ENCODE data around the gene FAR2. TPM values are rescaled to one million over a fixed set of nuclear protein-coding genes. Genes with fewer than 3 reads are reported as not detected.
A peak's percentile ranks its signal among the peaks of the same experiment; 100 is the strongest.

FAR2 gene
- total RNA-seq, 2 experiments from 2014 or later = 12.6 to 13.6 TPM

DNA sequence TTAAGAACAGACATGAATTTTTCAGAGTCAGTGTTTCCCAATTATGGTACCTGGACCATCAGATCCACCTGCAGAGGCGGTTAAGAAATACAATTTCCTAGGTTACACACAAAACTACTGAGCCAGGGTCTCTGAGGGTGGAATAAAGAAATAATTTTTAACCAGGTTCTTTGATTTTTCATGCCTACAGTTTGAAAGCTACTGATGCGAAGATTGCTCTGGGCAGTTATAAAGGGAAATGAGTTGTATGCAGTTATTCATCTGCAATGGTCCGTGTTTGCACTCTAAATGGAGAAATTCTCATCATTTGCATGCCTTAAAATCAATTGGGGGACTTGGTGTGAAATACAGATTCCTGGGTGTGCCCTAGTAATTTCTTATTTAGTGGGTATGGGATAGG, 142.1 kb downstream of the FAR2 start:
- CTCF ChIA-PET = no interaction called here
- no peak overlapping the region for H3K27ac Mint-ChIP-seq
- H3K4me3 Mint-ChIP-seq = no peak overlapping the region
- H3K9me3 Mint-ChIP-seq (ENCODE audit: low read depth) = peaks cover 3% of the 10 kb centered on the region
- no peaks in the 10 kb centered on the region for H3K4me1 Mint-ChIP-seq
- ATAC-seq (no peak), DNase-seq (no peak)
- H3K36me3 Mint-ChIP-seq = peaks cover 5% of the 10 kb centered on the region
- H3K27me3 Mint-ChIP-seq = no peaks in the 10 kb centered on the region

GRCh38 chr12:29299633-29300032, 150.6 kb downstream of the FAR2 start:
- Mint-ChIP-seq H3K27me3 (no peaks in the 10 kb centered on the region), H3K9me3 (ENCODE audit: low read depth) (no peaks in the 10 kb centered on the region), H3K27ac (no peak overlapping the region), H3K4me1 (no peaks in the 10 kb centered on the region), H3K36me3 (no peaks in the 10 kb centered on the region), H3K4me3 (no peak overlapping the region)
- ATAC-seq (no peak), DNase-seq (no peak)
- CTCF ChIA-PET = no interaction called here

DNA sequence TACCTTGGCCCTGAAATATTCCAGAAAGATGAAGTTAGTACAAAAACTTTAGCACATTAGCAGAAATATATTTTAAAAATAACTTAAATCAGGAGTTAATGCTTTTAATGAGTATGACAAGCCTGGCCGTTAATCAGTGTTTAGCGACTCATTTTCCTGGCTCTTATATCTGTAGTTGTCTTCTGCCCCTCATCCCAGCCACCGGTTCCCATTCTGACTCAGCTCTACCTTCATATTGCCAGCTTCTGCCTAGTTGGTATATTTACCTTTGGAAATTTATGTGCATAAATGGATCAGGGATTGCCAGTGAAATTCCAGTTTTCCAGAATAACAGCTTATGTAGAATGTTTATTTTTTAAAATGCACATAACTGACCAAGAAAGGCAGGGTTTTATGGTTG, 152.0 kb downstream of the FAR2 start:
- H3K4me1 Mint-ChIP-seq = no peaks in the 10 kb centered on the region
- CTCF ChIA-PET = interaction anchor here (0.9 kb wide), 1 partner anchor 17 kb away, joined by 3 read pairs; no protein-coding TSS in a partner anchor
- ATAC-seq (no peak), DNase-seq (no peak)
- no peaks in the 10 kb centered on the region for H3K9me3 Mint-ChIP-seq (ENCODE audit: low read depth)
- H3K36me3 Mint-ChIP-seq = no peaks in the 10 kb centered on the region
- H3K27ac Mint-ChIP-seq = no peak overlapping the region
- no peak overlapping the region for H3K4me3 Mint-ChIP-seq
- H3K27me3 Mint-ChIP-seq = no peaks in the 10 kb centered on the region

- Mint-ChIP-seq H3K27me3 (no peaks in the 10 kb centered on the region), H3K9me3 (ENCODE audit: low read depth) (no peaks in the 10 kb centered on the region), H3K27ac (no peak overlapping the region), H3K36me3 (no peaks in the 10 kb centered on the region), H3K4me3 (no peak overlapping the region), H3K4me1 (no peaks in the 10 kb centered on the region)
- DNase-seq (no peak), ATAC-seq (no peak)
- CTCF ChIA-PET = interaction anchor here (2.3 kb wide), 1 partner anchor 13 kb away, joined by 8 read pairs; no protein-coding TSS in a partner anchor
Observed at GRCh38 chr12:29304388-29304787, 155.3 kb downstream of the FAR2 start.

DNA sequence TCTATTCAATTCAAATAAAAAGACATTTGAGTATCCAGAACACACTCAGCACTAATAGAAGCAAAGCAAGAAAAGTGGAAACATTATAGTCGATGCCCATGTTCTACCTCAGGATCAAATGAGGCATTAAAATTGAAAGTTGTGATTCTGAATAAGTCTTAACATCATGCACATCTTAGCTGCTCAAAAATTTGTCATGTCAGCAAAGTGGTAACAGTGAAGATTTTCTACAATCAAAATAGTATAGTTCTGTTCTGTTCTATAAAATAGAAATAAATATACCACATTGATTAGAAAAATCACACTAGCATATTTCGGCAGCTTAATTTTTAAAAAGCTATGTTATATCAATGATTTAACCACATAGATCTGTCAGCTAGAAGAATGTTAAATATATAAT, 157.2 kb downstream of the FAR2 start:
- Mint-ChIP-seq H3K4me1 (no peaks in the 10 kb centered on the region), H3K9me3 (ENCODE audit: low read depth) (no peaks in the 10 kb centered on the region), H3K4me3 (no peak overlapping the region), H3K27me3 (no peaks in the 10 kb centered on the region), H3K36me3 (no peaks in the 10 kb centered on the region), H3K27ac (no peak overlapping the region)
- CTCF ChIA-PET = interaction anchor here (4.3 kb wide), 1 partner anchor 12 kb away, joined by 25 read pairs; no protein-coding TSS in a partner anchor
- ATAC-seq = no peak
- no peak for DNase-seq

GRCh38 chr12:29306682-29307081, 157.6 kb downstream of the FAR2 start:
- ATAC-seq = no peak

GRCh38 chr12:29309320-29309902, 160.3 kb downstream of the FAR2 start:
- no peaks in the 10 kb centered on the region for H3K36me3 Mint-ChIP-seq
- CTCF ChIA-PET = interaction anchor here (4.3 kb wide), 1 partner anchor 9 kb away, joined by 25 read pairs; no protein-coding TSS in a partner anchor
- H3K4me3 Mint-ChIP-seq = no peak overlapping the region
- no peak overlapping the region for H3K27ac Mint-ChIP-seq
- no peaks in the 10 kb centered on the region for H3K9me3 Mint-ChIP-seq (ENCODE audit: low read depth)
- DNase-seq (no peak), ATAC-seq (no peak)
- H3K4me1 Mint-ChIP-seq = no peaks in the 10 kb centered on the region
- H3K27me3 Mint-ChIP-seq = no peaks in the 10 kb centered on the region

More at GRCh38 chr12:29306682-29307081, 157.6 kb downstream of the FAR2 start:
- no peaks in the 10 kb centered on the region for H3K27me3 Mint-ChIP-seq
- no peaks in the 10 kb centered on the region for H3K4me1 Mint-ChIP-seq
- DNase-seq = no peak
- no peak overlapping the region for H3K4me3 Mint-ChIP-seq
- CTCF ChIA-PET = interaction anchor here (4.3 kb wide), 1 partner anchor 11 kb away, joined by 25 read pairs; no protein-coding TSS in a partner anchor
- H3K36me3 Mint-ChIP-seq = no peaks in the 10 kb centered on the region
- H3K27ac Mint-ChIP-seq = no peak overlapping the region
- no peaks in the 10 kb centered on the region for H3K9me3 Mint-ChIP-seq (ENCODE audit: low read depth)

GRCh38 chr12:29310899-29311298, 161.8 kb downstream of the FAR2 start:
- H3K4me1 Mint-ChIP-seq = no peaks in the 10 kb centered on the region
- no peaks in the 10 kb centered on the region for H3K9me3 Mint-ChIP-seq (ENCODE audit: low read depth)
- no peak overlapping the region for H3K27ac Mint-ChIP-seq
- CTCF ChIA-PET = interaction anchor here (0.6 kb wide), 1 partner anchor 124 kb away, joined by 3 read pairs; no protein-coding TSS in a partner anchor
- H3K36me3 Mint-ChIP-seq = no peaks in the 10 kb centered on the region
- no peaks in the 10 kb centered on the region for H3K27me3 Mint-ChIP-seq
- H3K4me3 Mint-ChIP-seq = no peak overlapping the region
- no peak for ATAC-seq
- no peak for DNase-seq

- Mint-ChIP-seq H3K4me3 (no peak overlapping the region), H3K27me3 (no peaks in the 10 kb centered on the region), H3K4me1 (peaks cover 11% of the 10 kb centered on the region), H3K27ac (no peak overlapping the region), H3K36me3 (no peaks in the 10 kb centered on the region), H3K9me3 (ENCODE audit: low read depth) (no peaks in the 10 kb centered on the region)
- ATAC-seq = no peak
- no peak for DNase-seq
- CTCF ChIA-PET = no interaction called here
Observed at GRCh38 chr12:29314416-29314815, 165.3 kb downstream of the FAR2 start.

DNA sequence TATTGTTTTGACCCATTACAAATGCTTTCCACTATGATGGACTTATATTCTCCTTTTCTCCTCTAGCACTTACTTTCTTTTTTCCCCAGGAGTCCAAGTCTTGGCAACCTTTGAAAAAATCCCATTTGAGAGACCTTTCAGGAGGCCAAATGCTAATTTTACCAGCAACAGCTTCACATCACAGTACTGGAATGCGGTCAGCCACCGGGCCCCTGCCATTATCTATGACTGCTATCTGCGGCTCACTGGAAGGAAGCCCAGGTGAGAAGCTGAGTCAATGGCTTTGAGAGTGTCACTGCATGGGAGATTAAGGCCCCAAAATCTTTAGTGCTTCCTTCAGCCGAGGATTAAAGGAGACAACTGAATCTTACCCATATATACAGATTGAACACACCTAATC, 167.7 kb downstream of the FAR2 start:
- CTCF ChIA-PET = interaction anchor here (1.1 to 3.4 kb wide), 12 partner anchors 8 to 315 kb away, joined by 3 to 40 read pairs (median 6); partner anchors contain the start of gene ERGIC2
- H3K36me3 Mint-ChIP-seq = no peaks in the 10 kb centered on the region
- DNase-seq = no peak
- no peak overlapping the region for H3K4me3 Mint-ChIP-seq
- ATAC-seq = no peak
- no peaks in the 10 kb centered on the region for H3K9me3 Mint-ChIP-seq (ENCODE audit: low read depth)
- H3K4me1 Mint-ChIP-seq = peaks cover 11% of the 10 kb centered on the region
- H3K27me3 Mint-ChIP-seq = no peaks in the 10 kb centered on the region
- no peak overlapping the region for H3K27ac Mint-ChIP-seq

- CTCF ChIA-PET = interaction anchor here (0.6 to 3.4 kb wide), 29 partner anchors 9 to 568 kb away, joined by 3 to 40 read pairs (median 3); partner anchors contain the start of genes ERGIC2 and FAR2
- Mint-ChIP-seq H3K4me1 (peaks cover 11% of the 10 kb centered on the region), H3K27me3 (no peaks in the 10 kb centered on the region), H3K36me3 (peaks cover 5% of the 10 kb centered on the region), H3K27ac (no peak overlapping the region), H3K4me3 (no peak overlapping the region), H3K9me3 (ENCODE audit: low read depth) (no peaks in the 10 kb centered on the region)
- peak; percentile 100 for ATAC-seq
- DNase-seq = peak; percentile 69
Observed at GRCh38 chr12:29317556-29318363, 168.7 kb downstream of the FAR2 start.

- no peak overlapping the region for H3K4me3 Mint-ChIP-seq
- H3K27ac Mint-ChIP-seq = no peak overlapping the region
- ATAC-seq (no peak), DNase-seq (no peak)
- H3K36me3 Mint-ChIP-seq = peaks cover 13% of the 10 kb centered on the region
- no peaks in the 10 kb centered on the region for H3K9me3 Mint-ChIP-seq (ENCODE audit: low read depth)
- CTCF ChIA-PET = interaction anchor here (1.0 to 1.5 kb wide), 2 partner anchors 10 to 247 kb away, joined by 3 to 5 read pairs; no protein-coding TSS in a partner anchor
- peaks cover 11% of the 10 kb centered on the region for H3K4me1 Mint-ChIP-seq
- no peaks in the 10 kb centered on the region for H3K27me3 Mint-ChIP-seq
Observed at GRCh38 chr12:29320295-29321085, 171.4 kb downstream of the FAR2 start.

DNA sequence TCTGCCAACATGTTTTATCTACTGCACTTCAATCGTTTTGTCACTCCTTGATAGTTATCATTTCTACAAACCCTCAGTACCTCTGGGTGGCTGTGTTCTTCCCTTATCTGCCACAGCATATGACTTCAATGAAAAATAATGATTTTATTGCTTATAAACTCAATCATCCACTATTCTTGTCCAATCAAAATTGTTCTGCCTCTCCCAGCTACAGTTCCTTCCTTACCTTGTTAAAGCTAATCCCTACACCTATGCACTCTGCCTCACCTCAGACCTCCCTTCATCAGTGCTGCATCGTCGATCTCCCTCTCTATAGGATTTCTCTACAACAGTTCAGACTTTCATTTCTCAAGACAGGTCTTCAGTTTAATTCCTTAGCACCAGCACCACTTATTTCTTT, 173.1 kb downstream of the FAR2 start:
- Mint-ChIP-seq H3K4me3 (no peak overlapping the region), H3K4me1 (peaks cover 11% of the 10 kb centered on the region), H3K9me3 (ENCODE audit: low read depth) (no peaks in the 10 kb centered on the region), H3K36me3 (peaks cover 14% of the 10 kb centered on the region), H3K27ac (no peak overlapping the region), H3K27me3 (no peaks in the 10 kb centered on the region)
- ATAC-seq = no peak
- DNase-seq = no peak
- CTCF ChIA-PET = no interaction called here
